Motor neuron (in vitro differentiated cells): ENCODE data around the gene TOP3A. TPM values are rescaled to one million over a fixed set of nuclear protein-coding genes. Genes with fewer than 3 reads are reported as not detected.

Experiments used
- ATAC-seq, 8 experiments: fragments of 200-7000 bp; cut with Tn5 transposase; replicated peaks in 6 of 8; 2 replicates each; pipeline ENCODE4 v1.8.0; 2021; ENCODE audit warnings: mild to moderate bottlenecking in 8 of 8, moderate library complexity in 8 of 8
- H3K27ac ChIP-seq, 2 donors: fragments of 250-450 bp; sonication (Bioruptor Pico); 2 replicates each; pipeline ENCODE4 v1.9.0; 2021; ENCODE audit warnings: antibody characterized with exemption in 2 of 2, mild to moderate bottlenecking in 2 of 2, moderate library complexity in 1 of 2
- H3K4me1 ChIP-seq, 2 donors: fragments of 250-450 bp; sonication (Bioruptor Pico); replicated peaks in 1 of 2; 2 replicates each; pipeline ENCODE4 v1.6.1; 2021; ENCODE audit warnings: antibody characterized with exemption in 2 of 2, mild to moderate bottlenecking in 2 of 2, moderate library complexity in 1 of 2
- H3K4me3 ChIP-seq, 5 donors: fragments of 250-450 bp; sonication (Bioruptor Pico); 2 replicates each; pipeline ENCODE4 v1.9.0; 2021; ENCODE audit warnings: antibody characterized with exemption in 5 of 5, mild to moderate bottlenecking in 5 of 5, moderate library complexity in 4 of 5
- whole genome bisulfite sequencing, 10 experiments: fragments of 450-650 bp; shearing (Covaris generic); methylation state at CpG; one replicate each; pipeline ENCODE4 v1.0.0; 2022; 5-methylcytosine and 5-hydroxymethylcytosine counted together
- in situ Hi-C, 9 experiments: fragments of 400-800 bp; cut with MboI; loops; one replicate each; pipeline ENCODE4 v1.15.0; 2021; ENCODE audit warnings: low sequenced_read_pairs in 9 of 9, low pct_unique_long_range_greater_than_20kb in 2 of 9; ENCODE audit not compliant: unreplicated experiment in 9 of 9
- total RNA-seq, 8 experiments: library from RNA; unstranded; fragments of 300-600 nt; gene quantifications; 2 replicates each; pipeline versions ENCODE4 v1.2.3 to v1.2.4, GENCODE V29; 2022

Gene TOP3A
- total RNA-seq, 8 experiments from 2014 or later, result 21.6 to 52.6 (median 28.4) TPM

GRCh38 chr17:18261659-18262058, 53.1 kb downstream of the TOP3A start:
- Histone ChIP-seq H3K4me1 (peaks cover 18 to 22% of the 10 kb centered on the region in 2 donors), H3K4me3 (peak overlapping the region; percentile 74 to 98 (median 88)), H3K27ac (no peak overlapping the region)
- no peak for ATAC-seq
- in situ Hi-C loops, result no loop called here
- 80 to 96% methylated on average over 3 of the region's 3 CpGs; no CpG with 5 or more reads in 8 of the 10 experiments for WGBS, 10 experiments

- ATAC-seq, result peak in 3 of 8 experiments; percentile 4 to 13 (median 13)
- WGBS, 10 experiments, result 0 to 30% (median 6%) methylated on average over 1 to 10 of the region's 16 CpGs; no CpG with 5 or more reads in 4 of the 10 experiments
- in situ Hi-C loops, result no loop called here
Measured at GRCh38 chr17:18261146-18261515, 53.7 kb downstream of the TOP3A start.

GRCh38 chr17:18260332-18261145, 54.3 kb downstream of the TOP3A start, which contains the start of gene MIEF2:
TSS of gene MIEF2 (plus strand) at chr17:18260662. CDS start at chr17:18262721, 2,059 bp downstream.
- in situ Hi-C loops, result no loop called here
- Histone ChIP-seq H3K4me3 (peak within 1 kb of the TSS; percentile 74 to 98 (median 88)), H3K27ac (peak within 1 kb of the TSS; percentile 68 to 82), H3K4me1 (peaks cover 18 to 22% of the 10 kb centered on the region in 2 donors)
- peak; percentile 71 to 89 (median 84) for ATAC-seq
- WGBS, 10 experiments, result 0 to 2% (median 0%) methylated on average over 1 to 14 of the region's 72 CpGs; no CpG with 5 or more reads in 4 of the 10 experiments

More at GRCh38 chr17:18261146-18261515, 53.7 kb downstream of the TOP3A start:
- peak overlapping the region; percentile 74 to 98 (median 88) for H3K4me3 ChIP-seq
- H3K27ac ChIP-seq, result peak overlapping the region; percentile 68 to 82
- H3K4me1 ChIP-seq, result peaks cover 18 to 22% of the 10 kb centered on the region in 2 donors

GRCh38 chr17:18259621-18260331, 55.0 kb downstream of the TOP3A start:
- peak overlapping the region in 1 of 2 donors; percentile 54 for H3K27ac ChIP-seq
- peak overlapping the region; percentile 74 to 98 (median 88) for H3K4me3 ChIP-seq
- WGBS, 10 experiments, result 0 to 100% (median 20%) methylated on average over 1 to 12 of the region's 22 CpGs; no CpG with 5 or more reads in 1 of the 10 experiments
- H3K4me1 ChIP-seq, result peaks cover 18 to 22% of the 10 kb centered on the region in 2 donors
- no peak for ATAC-seq
- in situ Hi-C loops, result no loop called here

- 1 to 30% methylated on average over 2 to 15 of the region's 71 CpGs; no CpG with 5 or more reads in 8 of the 10 experiments for WGBS, 10 experiments
- peak; percentile 32 to 59 (median 54) for ATAC-seq
- Histone ChIP-seq H3K27ac (peak within 1 kb of the TSS; percentile 75 to 82), H3K4me3 (peak within 1 kb of the TSS; percentile 59 to 97 (median 85)), H3K4me1 (peaks cover 18 to 22% of the 10 kb centered on the region in 2 donors)
- in situ Hi-C loops, result no loop called here
Measured at GRCh38 chr17:18258356-18259038, 56.3 kb downstream of the TOP3A start, which contains the start of gene FLII. TSS of gene FLII (minus strand) at chr17:18258738. CDS start at chr17:18258690, 48 bp downstream.

- WGBS, 10 experiments, result 0 to 3% methylated on average over 1 to 4 of the region's 16 CpGs; no CpG with 5 or more reads in 8 of the 10 experiments
- ATAC-seq, result peak; percentile 56 to 73 (median 65)
Measured at GRCh38 chr17:18257982-18258355, 56.8 kb downstream of the TOP3A start.

GRCh38 chr17:18257268-18257981, 57.4 kb downstream of the TOP3A start:
- 0 to 54% (median 31%) methylated on average over 2 to 6 of the region's 18 CpGs; no CpG with 5 or more reads in 4 of the 10 experiments for WGBS, 10 experiments
- peak overlapping the region; percentile 75 to 82 for H3K27ac ChIP-seq
- ATAC-seq, result peak; percentile 5 to 21 (median 16)
- in situ Hi-C loops, result no loop called here
- H3K4me3 ChIP-seq, result peak overlapping the region; percentile 59 to 97 (median 85)
- peaks cover 18 to 22% of the 10 kb centered on the region in 2 donors for H3K4me1 ChIP-seq

More at GRCh38 chr17:18257982-18258355, 56.8 kb downstream of the TOP3A start:
- Histone ChIP-seq H3K4me3 (peak overlapping the region; percentile 59 to 97 (median 85)), H3K27ac (peak overlapping the region; percentile 75 to 82), H3K4me1 (peaks cover 18 to 22% of the 10 kb centered on the region in 2 donors)
- in situ Hi-C loops, result no loop called here

GRCh38 chr17:18256776-18257175, 58.0 kb downstream of the TOP3A start:
- in situ Hi-C loops, result no loop called here
- 93 to 100% methylated on average over 1 to 3 of the region's 7 CpGs; no CpG with 5 or more reads in 8 of the 10 experiments for WGBS, 10 experiments
- no peak overlapping the region for H3K27ac ChIP-seq

GRCh38 chr17:18256351-18256750, 58.4 kb downstream of the TOP3A start:
- in situ Hi-C loops, result no loop called here
- ATAC-seq, result no peak
- H3K27ac ChIP-seq, result no peak overlapping the region
- WGBS, 10 experiments, result 80 to 94% (median 91%) methylated on average over 3 to 7 of the region's 11 CpGs; no CpG with 5 or more reads in 6 of the 10 experiments
- H3K4me3 ChIP-seq, result no peak overlapping the region
- H3K4me1 ChIP-seq, result peaks cover 10 to 16% of the 10 kb centered on the region in 2 donors

More at GRCh38 chr17:18256776-18257175, 58.0 kb downstream of the TOP3A start:
- peak overlapping the region in 2 of 5 donors; percentile 84 to 97 for H3K4me3 ChIP-seq
- no peak for ATAC-seq
- H3K4me1 ChIP-seq, result peaks cover 14 to 20% of the 10 kb centered on the region in 2 donors

GRCh38 chr17:18254888-18255649, 59.7 kb downstream of the TOP3A start:
- Histone ChIP-seq H3K27ac (no peak overlapping the region), H3K4me3 (no peak overlapping the region), H3K4me1 (peaks cover 8 to 13% of the 10 kb centered on the region in 2 donors)
- 80 to 100% (median 100%) methylated on average over 1 to 5 of the region's 8 CpGs; no CpG with 5 or more reads in 2 of the 10 experiments for WGBS, 10 experiments
- no peak for ATAC-seq
- in situ Hi-C loops, result no loop called here
